RCC 7860 (cell line): ENCODE measurements around the gene GABRG3.
"Not testable (repeated sequence)": the region's sequence is repeated elsewhere in the genome, so short reads cannot be mapped to it uniquely, and the experiment has no call there.

ENCODE experiments used
- DNase-seq: peaks from one replicate; pipeline ENCODE4 v3.0.0-alpha.2; 2015; ENCODE audit warnings: low spot score
- FAIRE-seq: peaks from 2 replicates; lab custom pipeline; 2012; peaks lifted over from hg19 to GRCh38; lab: Jason Lieb, UNC

GABRG3 gene

DNA sequence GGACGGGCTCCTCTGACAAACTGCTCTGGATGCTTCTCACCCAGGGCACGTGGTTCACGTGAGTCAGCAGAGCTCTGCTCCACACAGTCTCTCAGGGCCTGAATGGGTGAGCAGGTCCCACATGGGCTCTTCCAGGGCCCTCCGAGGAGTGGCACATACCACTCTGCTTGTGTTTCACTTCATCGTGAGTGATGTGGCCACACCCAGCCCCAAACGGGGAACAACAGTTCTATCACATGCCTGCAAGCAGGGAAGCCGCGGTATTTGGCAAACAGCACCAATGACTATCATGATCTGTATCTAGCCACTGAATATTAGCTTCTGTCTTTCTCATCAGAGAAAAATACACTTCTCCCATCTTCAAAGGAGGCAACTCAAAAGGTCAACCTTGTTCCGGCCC lies 352.8 kb downstream of the GABRG3 start:
- FAIRE-seq (no peak), DNase-seq (no peak)

- DNase-seq, result no peak
These were observed 354.1 kb downstream of the GABRG3 start for GRCh38 chr15:27324886-27325615.

DNA sequence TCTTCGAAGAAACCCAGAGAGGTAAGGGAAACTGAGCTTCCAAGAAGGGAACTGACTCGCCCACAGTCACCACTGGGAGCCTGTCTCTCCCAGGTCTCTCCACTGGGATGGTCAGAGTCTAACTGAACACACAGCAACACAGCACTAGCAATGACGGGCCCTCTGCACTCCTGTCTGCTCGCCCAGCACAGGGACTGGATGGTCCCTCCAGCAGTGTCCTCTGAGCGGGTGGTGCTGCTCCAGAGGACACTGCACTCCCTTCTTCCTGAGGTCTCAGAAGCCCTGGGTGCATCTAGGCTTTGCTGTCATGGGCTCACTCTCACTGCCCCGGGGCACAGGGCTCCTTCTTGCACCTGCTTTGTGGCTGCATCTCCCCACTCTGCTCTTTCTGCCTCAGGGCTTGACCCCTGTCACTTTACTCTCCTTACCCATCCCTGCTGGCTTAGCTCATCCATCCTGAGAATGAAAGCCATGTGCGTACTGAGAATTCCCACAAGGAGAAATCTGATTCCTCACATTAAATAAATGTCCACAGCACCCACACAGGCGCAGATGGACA lies 356.6 kb downstream of the GABRG3 start:
- FAIRE-seq, result no peak
- DNase-seq, result no peak

More at GRCh38 chr15:27324886-27325615, 354.1 kb downstream of the GABRG3 start:
- no peak for FAIRE-seq

DNA sequence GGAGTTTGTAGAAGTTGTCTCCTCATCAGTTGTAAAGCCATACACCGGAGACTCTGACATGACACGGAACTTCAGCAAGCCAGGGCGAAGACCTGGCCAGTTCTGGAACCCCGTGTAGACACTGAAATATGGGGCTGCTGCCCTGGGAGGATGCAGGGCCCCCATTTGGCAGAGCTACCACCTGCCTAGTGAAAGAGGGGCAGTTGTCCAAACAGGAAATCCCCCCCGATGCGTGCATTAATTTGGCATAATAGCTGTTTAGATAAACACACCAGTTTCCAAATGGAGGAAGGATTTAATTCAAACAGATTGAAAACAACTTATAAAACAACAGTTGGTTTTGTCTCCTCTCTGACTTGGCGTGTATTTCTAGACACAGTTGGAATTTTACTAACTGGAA lies 357.2 kb downstream of the GABRG3 start:
- FAIRE-seq (no peak), DNase-seq (no peak)

DNA sequence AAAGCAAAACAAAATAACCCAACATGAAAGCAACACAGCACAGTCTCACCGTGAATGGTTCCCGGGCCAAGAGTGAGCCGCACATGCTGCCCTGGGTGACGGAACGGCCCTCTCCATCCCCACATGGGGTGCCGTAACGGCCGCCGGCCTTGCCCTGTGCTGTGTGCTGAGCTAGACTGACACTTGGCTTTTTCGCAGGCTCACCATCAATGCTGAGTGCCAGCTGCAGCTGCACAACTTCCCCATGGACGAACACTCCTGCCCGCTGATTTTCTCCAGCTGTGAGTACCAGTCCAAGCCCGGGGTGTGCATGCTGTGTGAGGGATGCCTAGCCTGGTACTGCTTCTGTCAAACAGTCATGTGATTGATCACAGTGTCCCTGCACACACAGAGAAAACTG lies 357.6 kb downstream of the GABRG3 start:
- DNase-seq (no peak), FAIRE-seq (no peak)

- FAIRE-seq (no peak), DNase-seq (no peak)
These were observed 359.3 kb downstream of the GABRG3 start for GRCh38 chr15:27330326-27330725.

GRCh38 chr15:27336676-27337075 lies 365.7 kb downstream of the GABRG3 start:
- DNase-seq, result peak; percentile 74

GRCh38 chr15:27339138-27339537 lies 368.2 kb downstream of the GABRG3 start:
- DNase-seq, result no peak
- FAIRE-seq, result no peak

More at GRCh38 chr15:27336676-27337075, 365.7 kb downstream of the GABRG3 start:
- peak; percentile 75 for FAIRE-seq

- DNase-seq, result no peak
- no peak for FAIRE-seq
These were observed 370.9 kb downstream of the GABRG3 start for GRCh38 chr15:27341780-27342343.

DNA sequence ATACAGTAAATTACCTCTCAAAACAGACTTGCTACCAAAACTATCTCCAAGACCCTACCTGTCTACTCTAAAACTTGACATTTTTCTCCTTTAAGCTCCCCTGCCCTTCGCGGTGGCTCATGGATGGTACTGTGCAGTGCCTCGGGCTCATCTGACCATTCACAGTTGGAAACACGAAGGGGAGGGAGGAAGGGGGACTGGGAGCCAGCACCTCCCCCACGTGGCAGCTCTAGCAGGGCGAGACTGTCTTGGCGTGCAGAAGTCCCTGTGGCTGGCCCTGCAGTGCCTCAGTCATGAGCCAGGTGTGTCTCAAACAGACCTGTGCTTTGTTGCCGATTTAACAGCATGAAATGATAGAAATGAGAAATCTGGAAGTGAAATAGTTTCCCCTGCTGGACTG lies 372.0 kb downstream of the GABRG3 start:
- no peak for DNase-seq
- no peak for FAIRE-seq

GRCh38 chr15:27352136-27352535 lies 381.2 kb downstream of the GABRG3 start:
- no peak for FAIRE-seq

GRCh38 chr15:27353856-27354255 lies 382.9 kb downstream of the GABRG3 start:
- DNase-seq, result peak; percentile 53
- no peak for FAIRE-seq

More at GRCh38 chr15:27352136-27352535, 381.2 kb downstream of the GABRG3 start:
- no peak for DNase-seq

DNA sequence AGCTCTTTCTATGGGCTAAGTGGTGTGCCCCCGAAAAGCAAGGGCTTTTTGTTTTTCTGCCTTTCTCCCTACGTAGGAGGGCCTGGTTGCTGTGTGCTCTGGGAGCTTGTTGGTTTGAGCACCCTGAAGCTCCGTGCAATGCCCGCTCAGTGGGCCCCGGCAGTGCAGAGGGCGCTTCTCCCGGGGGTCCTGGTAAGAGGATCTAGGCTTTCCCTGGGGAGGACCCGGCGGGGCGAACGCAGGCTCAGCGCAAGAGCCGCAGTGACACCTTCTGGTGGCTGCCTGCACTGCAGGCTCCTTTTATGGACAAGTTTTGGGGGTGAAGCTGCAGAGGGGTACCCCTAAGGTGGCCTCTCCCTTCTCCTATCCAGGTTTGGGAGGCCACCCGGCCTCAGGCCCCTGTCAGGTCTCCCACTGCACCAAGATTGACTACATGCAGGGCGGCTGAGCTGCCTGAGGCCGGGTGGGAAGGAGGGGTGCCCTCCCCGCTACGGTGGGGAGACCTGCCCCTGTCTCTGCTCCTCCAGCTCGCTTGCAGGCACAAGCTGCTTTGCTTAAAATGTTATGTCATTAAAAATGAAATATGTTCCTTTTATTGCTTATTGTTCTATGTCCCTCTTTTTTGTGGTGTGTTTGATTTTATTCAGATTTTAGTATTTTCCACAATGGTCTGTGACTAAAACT lies 387.9 kb downstream of the GABRG3 start:
- DNase-seq (no peak), FAIRE-seq (no peak)

GRCh38 chr15:27359586-27359985 lies 388.6 kb downstream of the GABRG3 start:
- no peak for DNase-seq
- no peak for FAIRE-seq

DNA sequence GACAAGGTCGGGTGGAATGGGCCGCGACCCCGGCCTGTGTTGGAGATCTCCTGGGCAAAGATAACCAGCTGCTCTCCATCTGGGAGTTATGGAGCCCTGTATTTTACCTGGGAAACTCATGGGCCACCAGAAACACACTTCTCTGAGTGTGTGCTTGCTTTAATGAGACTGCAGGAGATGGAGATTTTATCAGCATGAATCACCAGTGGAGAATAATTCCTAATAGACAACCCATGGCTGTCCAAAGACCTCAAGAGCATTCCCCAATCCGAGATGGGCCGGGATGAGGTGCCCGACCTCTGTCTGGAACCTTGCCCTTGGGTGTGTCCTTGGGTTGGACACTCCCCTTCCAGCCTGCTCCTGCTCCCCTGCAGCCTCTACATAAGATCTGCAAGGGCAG lies 389.3 kb downstream of the GABRG3 start:
- DNase-seq (no peak), FAIRE-seq (no peak)

DNA sequence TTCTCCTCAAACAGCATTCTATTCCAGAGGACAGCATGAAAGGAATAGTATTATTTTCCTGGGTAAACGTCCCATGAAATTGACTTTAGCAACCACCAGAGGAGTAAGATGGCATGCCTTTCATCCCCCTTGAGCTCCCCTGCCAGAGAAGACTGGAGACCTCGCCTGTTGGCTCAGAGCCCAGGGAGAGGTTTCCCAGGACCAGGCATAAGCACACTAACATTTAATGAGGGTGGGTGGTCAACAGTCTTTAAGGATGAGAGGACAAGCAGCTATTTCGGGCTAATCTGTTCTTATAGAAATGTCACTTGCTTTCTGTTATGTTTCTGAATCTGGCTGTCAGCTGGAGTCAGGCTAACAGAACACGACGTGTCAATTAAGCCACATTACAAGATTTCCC lies 390.5 kb downstream of the GABRG3 start:
- DNase-seq (no peak), FAIRE-seq (no peak)

- FAIRE-seq (no peak), DNase-seq (no peak)
These were observed 394.5 kb downstream of the GABRG3 start for GRCh38 chr15:27365456-27365855.

- not testable (repeated sequence) for DNase-seq, FAIRE-seq
These were observed 406.4 kb downstream of the GABRG3 start for GRCh38 chr15:27377391-27377790.

- DNase-seq, result no peak
These were observed 411.5 kb downstream of the GABRG3 start for GRCh38 chr15:27382361-27383025.

DNA sequence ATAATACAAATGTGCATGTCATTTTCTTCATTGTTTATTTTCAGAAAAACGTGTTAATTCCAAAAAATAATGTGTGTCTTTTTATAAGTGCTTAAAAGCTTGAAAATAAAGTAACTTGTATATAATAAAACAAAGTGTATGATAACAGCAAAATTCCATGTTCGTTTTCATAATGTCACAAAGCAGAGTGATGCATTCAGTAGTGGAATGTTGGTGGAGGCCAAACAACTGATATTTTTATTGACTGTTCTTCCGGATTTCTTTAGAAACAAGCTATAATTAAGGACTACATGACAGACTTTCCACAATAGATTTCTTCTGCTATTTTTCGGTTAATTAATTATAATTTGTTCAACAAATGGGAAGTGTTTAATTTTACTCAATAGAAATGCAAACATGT lies 412.7 kb downstream of the GABRG3 start:
- no peak for FAIRE-seq
- DNase-seq, result no peak

More at GRCh38 chr15:27382361-27383025, 411.5 kb downstream of the GABRG3 start:
- FAIRE-seq, result no peak

DNA sequence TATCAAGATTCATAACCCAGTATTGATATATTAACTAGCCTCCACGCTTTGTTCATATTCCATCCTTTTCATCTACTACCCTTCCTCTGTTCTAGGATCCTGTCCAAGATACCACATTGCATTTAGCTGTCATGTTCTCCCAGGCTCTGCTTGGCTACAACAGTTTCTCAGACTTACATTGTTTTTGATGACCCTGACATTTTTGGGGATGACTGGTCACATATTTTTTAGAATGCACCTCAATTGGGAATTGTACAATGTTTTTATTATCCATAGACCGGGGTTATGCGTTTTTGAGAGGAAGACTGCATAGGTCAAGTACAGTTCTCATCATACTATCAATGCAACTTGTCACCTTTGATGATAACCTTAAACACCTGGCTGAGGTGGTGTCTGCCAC lies 421.2 kb downstream of the GABRG3 start:
- FAIRE-seq, result no peak
- DNase-seq, result no peak
